Measurements from ENCODE around the gene SPAG8. TPM values are rescaled to one million over a fixed set of nuclear protein-coding genes. Genes with fewer than 3 reads are reported as not detected.

Gene SPAG8
- total RNA-seq, 1 donor from 2014 or later, result 0.12 TPM

DNA sequence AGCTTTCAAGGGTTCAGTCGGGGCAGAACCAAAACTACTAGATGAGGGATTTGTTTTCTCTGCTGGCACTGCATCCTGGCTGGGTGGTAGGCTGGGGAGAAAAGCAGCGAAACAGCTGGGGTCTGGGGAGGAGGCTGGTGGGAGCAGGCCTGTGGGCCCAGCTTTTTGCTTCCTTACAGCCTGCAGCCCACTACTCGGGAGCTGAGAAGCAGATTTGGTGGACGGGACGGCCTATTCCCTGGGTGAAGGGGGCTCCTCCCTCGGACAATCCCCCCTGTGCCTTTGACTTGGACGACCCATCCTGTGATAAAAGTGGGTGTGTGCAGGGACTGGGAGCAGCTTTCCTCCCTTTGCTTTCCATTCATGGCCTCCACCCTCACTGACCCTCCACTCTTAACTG, 11.5 kb downstream of the SPAG8 start:
- no peak overlapping the region for H3K4me3 ChIP-seq (ENCODE audit: low read depth, low read length)
- TF ChIP-seq, protein P1, sequence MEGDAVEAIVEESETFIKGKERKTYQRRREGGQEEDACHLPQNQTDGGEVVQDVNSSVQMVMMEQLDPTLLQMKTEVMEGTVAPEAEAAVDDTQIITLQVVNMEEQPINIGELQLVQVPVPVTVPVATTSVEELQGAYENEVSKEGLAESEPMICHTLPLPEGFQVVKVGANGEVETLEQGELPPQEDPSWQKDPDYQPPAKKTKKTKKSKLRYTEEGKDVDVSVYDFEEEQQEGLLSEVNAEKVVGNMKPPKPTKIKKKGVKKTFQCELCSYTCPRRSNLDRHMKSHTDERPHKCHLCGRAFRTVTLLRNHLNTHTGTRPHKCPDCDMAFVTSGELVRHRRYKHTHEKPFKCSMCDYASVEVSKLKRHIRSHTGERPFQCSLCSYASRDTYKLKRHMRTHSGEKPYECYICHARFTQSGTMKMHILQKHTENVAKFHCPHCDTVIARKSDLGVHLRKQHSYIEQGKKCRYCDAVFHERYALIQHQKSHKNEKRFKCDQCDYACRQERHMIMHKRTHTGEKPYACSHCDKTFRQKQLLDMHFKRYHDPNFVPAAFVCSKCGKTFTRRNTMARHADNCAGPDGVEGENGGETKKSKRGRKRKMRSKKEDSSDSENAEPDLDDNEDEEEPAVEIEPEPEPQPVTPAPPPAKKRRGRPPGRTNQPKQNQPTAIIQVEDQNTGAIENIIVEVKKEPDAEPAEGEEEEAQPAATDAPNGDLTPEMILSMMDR (conservative IDR thresholded peaks at IDR 0.05; ENCODE audit: low read depth, low read length), result no peak
- no peak for DNase-seq (ENCODE audit: low read depth)

DNA sequence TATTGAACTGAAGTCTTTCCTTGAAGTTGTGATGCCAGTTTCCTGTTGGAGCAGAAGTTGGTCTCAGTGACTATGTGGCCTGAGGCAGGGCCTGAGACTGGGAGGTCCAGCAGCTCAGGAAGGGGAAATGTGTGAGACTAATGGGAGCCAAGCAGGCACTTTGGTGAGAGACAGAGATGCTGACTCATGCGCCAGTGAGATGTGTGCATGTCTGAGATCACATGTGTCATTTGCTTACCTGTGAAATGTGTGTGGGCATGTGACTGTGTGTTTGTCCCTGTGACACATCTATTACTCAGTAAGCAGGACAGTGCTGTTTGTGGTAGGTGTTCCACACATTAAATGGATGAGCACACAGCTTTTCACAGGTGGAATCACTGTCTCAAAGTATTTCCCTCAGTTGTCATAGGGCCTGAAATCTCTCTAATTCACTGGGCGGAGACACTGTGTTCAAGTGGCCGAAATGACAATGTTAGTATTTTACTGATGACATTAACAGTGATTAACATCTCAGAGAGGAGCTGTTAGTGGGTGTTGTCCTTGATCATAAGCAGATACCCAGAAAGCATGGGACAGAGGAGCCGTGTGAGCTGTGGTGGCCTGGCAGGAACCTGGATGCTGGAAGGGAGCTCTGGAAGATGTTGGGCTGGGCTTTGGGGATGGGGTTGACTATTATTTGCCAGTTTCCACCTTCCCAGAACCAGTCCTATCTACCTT, 13.2 kb downstream of the SPAG8 start:
- TF ChIP-seq, protein P1 (conservative IDR thresholded peaks at IDR 0.05; ENCODE audit: low read depth, low read length), result no peak
- no peak overlapping the region for H3K4me3 ChIP-seq (ENCODE audit: low read depth, low read length)
- peak; percentile 63 for DNase-seq (ENCODE audit: low read depth)

- no peak for DNase-seq (ENCODE audit: low read depth)
- H3K4me3 ChIP-seq (ENCODE audit: low read depth, low read length), result no peak overlapping the region
- TF ChIP-seq, protein P1 (conservative IDR thresholded peaks at IDR 0.05; ENCODE audit: low read depth, low read length), result no peak
Measured at GRCh38 chr9:35797311-35798109, 14.6 kb downstream of the SPAG8 start.

GRCh38 chr9:35795695-35796094, 16.4 kb downstream of the SPAG8 start:
- DNase-seq (ENCODE audit: low read depth), result no peak
- TF ChIP-seq, protein P1 (conservative IDR thresholded peaks at IDR 0.05; ENCODE audit: low read depth, low read length), result no peak
- no peak overlapping the region for H3K4me3 ChIP-seq (ENCODE audit: low read depth, low read length)

GRCh38 chr9:35793461-35793860, 18.6 kb downstream of the SPAG8 start:
- DNase-seq (ENCODE audit: low read depth), result no peak
- TF ChIP-seq, protein P1 (conservative IDR thresholded peaks at IDR 0.05; ENCODE audit: low read depth, low read length), result no peak
- no peak overlapping the region for H3K4me3 ChIP-seq (ENCODE audit: low read depth, low read length)

DNA sequence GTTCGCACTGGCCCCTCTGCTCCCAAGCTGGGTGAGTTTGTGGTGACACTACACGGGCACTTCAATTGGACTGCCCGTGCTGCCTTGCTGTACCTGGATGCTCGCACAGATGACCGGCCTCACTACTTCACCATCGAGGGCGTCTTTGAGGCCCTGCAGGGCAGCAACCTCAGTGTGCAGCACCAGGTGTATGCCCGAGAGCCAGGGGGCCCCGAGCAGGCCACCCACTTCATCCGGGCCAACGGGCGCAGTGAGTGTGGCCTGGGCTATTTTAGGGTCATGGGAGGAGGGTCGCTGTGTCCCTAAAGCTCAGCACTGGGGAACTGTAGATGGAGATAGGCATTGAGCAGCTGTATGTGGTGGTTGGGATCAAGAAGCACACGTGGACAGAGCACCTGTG, 19.2 kb downstream of the SPAG8 start:
- no peak overlapping the region for H3K4me3 ChIP-seq (ENCODE audit: low read depth, low read length)
- TF ChIP-seq, protein P1 (conservative IDR thresholded peaks at IDR 0.05; ENCODE audit: low read depth, low read length), result no peak
- no peak for DNase-seq (ENCODE audit: low read depth)
